HG03342 (cell line): ENCODE results near the gene CTAG2.
"Not testable (repeated sequence)": the region's sequence is repeated elsewhere in the genome, so short reads cannot be mapped to it uniquely, and the experiment has no call there.

Experiments used
- ATAC-seq: cut with Tn5 transposase; IDR thresholded peaks from one replicate; pipeline ENCODE4 v1.9.1; 2021; ENCODE audit warnings: mild to moderate bottlenecking, moderate library complexity; ENCODE audit not compliant: unreplicated experiment

CTAG2 gene

GRCh38 chrX:154653413-154653812 is at the start of gene CTAG2:
CTAG2 (minus strand) TSS chrX:154653579; CDS start chrX:154653515, 64 bp downstream.
- ATAC-seq = not testable (repeated sequence)

- ATAC-seq = no peak
These were observed 45.4 kb upstream of the CTAG2 start for GRCh38 chrX:154698630-154699248.

- no peak for ATAC-seq
These were observed 43.3 kb upstream of the CTAG2 start for GRCh38 chrX:154696676-154697045.

GRCh38 chrX:154695911-154696675 is 42.7 kb upstream of the CTAG2 start:
- no peak for ATAC-seq

- ATAC-seq = no peak
These were observed 40.0 kb upstream of the CTAG2 start for GRCh38 chrX:154693394-154693793.

- not testable (repeated sequence) for ATAC-seq
These were observed 37.1 kb upstream of the CTAG2 start for GRCh38 chrX:154690438-154690837.

GRCh38 chrX:154672084-154672483 is 18.7 kb upstream of the CTAG2 start:
- ATAC-seq = not testable (repeated sequence)

GRCh38 chrX:154670848-154671247 is 17.5 kb upstream of the CTAG2 start:
- not testable (repeated sequence) for ATAC-seq

GRCh38 chrX:154661899-154662298 is 8.5 kb upstream of the CTAG2 start:
- no peak for ATAC-seq

- no peak for ATAC-seq
These were observed 7.8 kb upstream of the CTAG2 start for GRCh38 chrX:154661170-154661569.

GRCh38 chrX:154660541-154660940 is 7.2 kb upstream of the CTAG2 start:
- no peak for ATAC-seq

- ATAC-seq = no peak
These were observed 5.6 kb upstream of the CTAG2 start for GRCh38 chrX:154658957-154659356.

- no peak for ATAC-seq
These were observed 4.8 kb upstream of the CTAG2 start for GRCh38 chrX:154658187-154658586.

- no peak for ATAC-seq
These were observed 3.9 kb upstream of the CTAG2 start for GRCh38 chrX:154657226-154657805.

GRCh38 chrX:154655786-154656185 is 2.4 kb upstream of the CTAG2 start:
- ATAC-seq = no peak

GRCh38 chrX:154655346-154655745 is 2.0 kb upstream of the CTAG2 start:
- ATAC-seq = no peak

- no peak for ATAC-seq
These were observed 1.5 kb upstream of the CTAG2 start for GRCh38 chrX:154654925-154655324.

- no peak for ATAC-seq
These were observed 993 bp upstream of the CTAG2 start for GRCh38 chrX:154654372-154654771.

GRCh38 chrX:154653048-154653401 is 354 bp downstream of the CTAG2 start:
- ATAC-seq = no peak

GRCh38 chrX:154652311-154653047 is 900 bp downstream of the CTAG2 start:
- no peak for ATAC-seq

- no peak for ATAC-seq
These were observed 3.2 kb downstream of the CTAG2 start for GRCh38 chrX:154650221-154650510.
